GM18505 (cell line): ENCODE results near the gene GFPT2.
A peak's percentile ranks its signal among the peaks of the same experiment; 100 is the strongest.

Experiments
- ATAC-seq: cut with Tn5 transposase; IDR thresholded peaks from one replicate; pipeline ENCODE4 v1.9.1; 2021; ENCODE audit not compliant: unreplicated experiment
- POLR2A ChIP-seq: IDR thresholded peaks from 4 replicates; pipeline ENCODE4 v1.6.1; 2011; ENCODE audit warnings: borderline replicate concordance; ENCODE audit not compliant: insufficient read depth, insufficient read length; ENCODE audit errors: extremely low read depth

Gene GFPT2

DNA sequence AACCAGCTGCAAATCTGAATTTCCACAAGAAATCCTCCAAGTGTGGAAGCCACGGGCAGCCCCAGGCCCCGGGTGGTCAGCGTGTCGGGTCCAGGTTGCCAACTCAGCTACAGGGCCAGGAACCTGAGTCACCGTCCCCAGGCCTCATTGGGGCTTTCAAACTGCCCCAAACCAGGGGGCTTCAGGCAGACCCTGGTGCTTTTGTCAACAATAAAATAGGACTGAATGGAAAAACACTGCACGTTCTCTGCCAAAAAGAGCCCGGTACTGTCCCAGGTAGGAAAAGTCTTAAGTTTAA lies 24.0 kb downstream of the GFPT2 start:
- no peak for TF ChIP-seq POLR2A
- ATAC-seq = no peak

- ATAC-seq = no peak
- TF ChIP-seq POLR2A = no peak
Measured at GRCh38 chr5:180328296-180329137, 24.6 kb downstream of the GFPT2 start.

- no peak for ATAC-seq
- TF ChIP-seq POLR2A = no peak
Measured at GRCh38 chr5:180326989-180327565, 26.1 kb downstream of the GFPT2 start.

DNA sequence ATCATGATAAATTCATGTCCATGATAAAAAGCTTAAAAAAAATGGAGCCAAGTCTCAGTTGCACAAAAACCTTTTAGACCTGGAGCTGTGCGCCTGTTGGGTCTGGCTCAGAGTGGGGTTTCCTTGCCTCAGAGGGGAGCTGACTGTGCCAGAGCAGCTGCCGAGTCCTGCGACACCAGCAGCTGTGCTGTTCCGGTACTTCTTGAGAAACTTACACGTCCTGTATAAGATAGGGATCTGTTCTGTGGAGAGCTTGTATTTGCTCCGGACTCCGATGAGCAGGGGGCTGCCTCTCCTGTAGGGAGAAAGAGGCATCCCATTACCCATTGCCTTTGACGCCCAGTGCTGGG lies 28.6 kb downstream of the GFPT2 start:
- no peak for TF ChIP-seq POLR2A

DNA sequence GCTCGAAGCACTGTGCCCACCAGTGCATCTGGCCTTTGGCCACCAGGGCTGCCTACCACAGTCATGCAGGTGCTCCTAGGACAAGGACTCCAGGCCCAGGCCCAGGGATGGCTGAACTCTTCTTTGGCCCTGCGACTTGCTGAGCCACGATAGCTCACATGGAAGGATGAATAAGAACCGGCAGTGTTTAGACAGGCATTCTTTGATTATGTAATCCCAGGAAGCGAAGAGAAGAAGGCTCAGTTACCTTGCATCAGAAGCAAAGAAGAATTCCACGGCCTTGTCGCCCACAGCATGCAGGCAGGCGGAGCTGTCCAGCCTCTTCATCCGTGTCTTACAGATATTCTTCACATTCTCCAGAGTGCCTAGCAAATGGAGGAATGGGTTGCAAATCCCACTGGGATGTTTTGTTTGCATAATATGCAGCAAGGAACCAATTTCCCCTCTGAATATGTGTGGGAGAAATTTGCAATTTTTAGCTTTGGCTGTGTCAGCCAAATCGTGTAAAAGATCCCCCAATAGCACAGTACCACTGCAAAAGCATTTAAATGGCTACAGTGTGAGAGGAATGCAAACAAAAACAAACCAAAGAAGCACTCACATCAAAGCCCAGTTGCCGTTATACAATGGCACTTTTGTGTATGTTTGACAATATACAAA lies 29.1 kb downstream of the GFPT2 start:
- no peak for ATAC-seq
- TF ChIP-seq POLR2A = no peak

More for the DNA sequence above, 28.6 kb downstream of the GFPT2 start:
- ATAC-seq = no peak

- TF ChIP-seq POLR2A = no peak
- no peak for ATAC-seq
Measured at GRCh38 chr5:180323160-180323559, 30.0 kb downstream of the GFPT2 start.

DNA sequence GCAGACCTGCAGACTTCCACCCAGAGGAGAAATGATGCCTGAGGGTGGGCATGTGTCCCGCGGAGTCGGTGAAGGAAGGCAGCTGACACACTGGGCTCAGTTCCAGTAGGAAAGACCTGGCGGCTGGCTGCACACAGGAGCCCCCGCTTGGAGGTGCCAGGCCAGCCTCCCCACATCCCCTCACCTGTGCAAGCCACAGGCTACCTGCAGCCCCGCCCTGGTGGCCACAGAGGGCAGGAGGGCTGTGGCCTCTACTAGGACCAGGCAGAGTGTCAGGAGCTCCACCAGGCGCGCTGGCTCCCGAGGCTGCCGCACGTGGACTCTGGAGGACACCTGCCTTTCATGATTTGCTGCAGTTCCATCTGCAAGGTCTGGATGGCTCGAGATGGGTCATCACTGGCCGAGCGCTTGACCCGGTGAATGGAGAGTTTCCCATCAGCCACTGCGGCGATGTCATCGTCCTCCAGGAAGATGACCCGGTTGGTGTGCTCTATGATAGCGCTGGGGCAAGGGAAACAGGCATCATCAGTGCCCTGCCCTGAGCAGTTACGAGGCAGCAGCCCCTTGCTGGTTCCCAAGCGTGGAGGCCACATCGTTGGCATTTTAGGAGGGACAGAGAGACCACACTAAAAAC lies 34.6 kb downstream of the GFPT2 start:
- TF ChIP-seq POLR2A = no peak
- no peak for ATAC-seq

DNA sequence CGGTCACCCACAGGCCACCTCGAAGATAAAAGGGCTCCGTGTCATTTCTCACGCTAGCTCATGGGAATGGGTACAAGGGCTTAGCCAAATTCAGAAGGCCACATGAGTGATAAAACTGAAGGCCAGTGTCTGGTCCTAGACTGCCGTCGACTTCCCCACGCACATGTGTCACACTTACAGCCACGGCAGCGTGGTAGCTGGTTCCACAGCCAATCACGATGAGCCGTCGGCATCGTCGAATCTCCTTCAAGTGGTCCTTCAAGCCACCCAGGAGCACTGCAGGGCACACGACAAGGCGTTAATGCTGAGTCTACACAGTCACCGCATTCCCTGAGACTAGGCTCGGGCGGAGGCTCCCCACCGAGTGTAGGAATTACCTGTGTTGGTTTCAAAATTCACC lies 36.5 kb downstream of the GFPT2 start:
- no peak for TF ChIP-seq POLR2A
- no peak for ATAC-seq

DNA sequence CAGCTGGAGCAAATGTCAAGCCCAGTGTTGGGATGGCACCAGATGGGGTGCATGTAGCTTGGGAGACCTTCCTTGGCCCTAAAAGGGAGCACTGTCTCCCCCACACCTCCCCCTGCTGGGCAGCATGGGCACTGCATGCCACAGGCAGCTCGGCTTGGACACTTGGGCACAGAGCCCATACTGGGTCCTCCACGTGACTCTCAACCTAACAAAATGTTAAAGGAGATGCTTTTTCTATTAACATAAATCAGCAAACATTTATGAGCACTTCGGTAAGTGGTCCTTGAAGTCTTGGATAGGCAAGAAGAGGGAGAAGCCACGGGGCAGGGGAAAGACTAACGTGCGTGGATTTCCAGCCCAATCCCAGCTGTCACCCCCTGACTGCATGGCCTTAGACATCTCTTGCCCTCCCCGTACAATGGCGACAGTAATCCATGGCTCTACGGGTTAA lies 37.3 kb downstream of the GFPT2 start:
- no peak for TF ChIP-seq POLR2A
- no peak for ATAC-seq

DNA sequence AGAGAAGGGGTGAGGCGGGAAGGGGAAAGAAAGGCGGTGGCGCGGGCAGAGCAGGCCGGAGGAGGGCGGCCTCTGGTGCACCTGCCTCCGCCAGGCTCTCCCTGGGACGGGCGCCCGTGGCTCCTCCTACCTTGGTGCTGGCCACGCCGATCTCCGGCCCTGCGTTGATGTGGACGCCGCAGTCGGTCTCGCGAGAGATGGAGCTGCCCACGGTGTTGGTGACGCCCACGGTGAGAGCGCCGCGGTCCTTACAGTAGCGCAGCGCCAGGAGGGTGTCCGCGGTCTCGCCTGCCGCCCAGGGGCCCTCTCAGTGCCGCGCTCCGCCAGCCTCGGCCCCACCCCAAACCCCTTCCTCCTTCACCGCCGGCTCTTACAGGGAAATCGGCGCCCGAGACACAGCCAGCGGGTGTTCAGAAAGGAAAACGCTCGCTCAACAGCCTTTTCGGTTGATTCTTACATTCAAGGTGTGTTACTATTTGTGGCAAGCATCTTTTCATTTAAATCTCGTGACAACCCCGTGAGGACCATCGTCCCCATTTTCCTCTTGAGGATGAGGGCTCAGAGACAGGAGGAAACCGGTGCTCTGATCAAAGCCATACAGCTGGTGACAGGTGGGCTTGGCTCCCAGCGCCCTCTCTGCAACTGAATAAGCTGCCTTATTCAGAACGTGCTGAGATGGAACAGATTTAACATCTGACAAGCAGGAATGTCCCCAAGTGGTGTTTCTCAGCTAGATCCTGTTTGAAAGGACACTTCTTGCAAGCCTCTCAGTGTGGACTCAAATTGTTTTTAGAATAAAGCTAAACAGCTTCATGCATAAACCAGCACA lies 39.2 kb downstream of the GFPT2 start:
- TF ChIP-seq POLR2A = peak; percentile 55
- peak; percentile 91 for ATAC-seq

DNA sequence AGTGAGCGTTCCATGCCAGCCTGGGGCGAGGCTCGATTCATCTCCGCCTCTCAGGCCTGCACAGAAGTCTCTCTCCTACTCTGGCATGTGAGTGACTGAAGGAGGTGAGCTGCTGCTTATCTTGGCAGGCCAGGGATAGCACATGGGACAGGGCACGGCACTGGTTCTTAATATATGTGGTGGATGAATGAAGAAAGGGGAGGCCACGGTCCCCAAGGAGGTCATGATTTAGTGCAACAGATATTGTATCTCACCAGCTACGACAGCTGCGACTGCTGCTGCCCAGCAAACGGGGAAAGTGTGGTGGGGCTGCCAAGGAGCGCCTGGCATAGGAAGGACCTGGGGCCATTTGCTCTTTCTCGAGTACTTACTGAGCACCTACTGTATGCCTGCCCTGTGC lies 41.9 kb downstream of the GFPT2 start:
- no peak for TF ChIP-seq POLR2A
- no peak for ATAC-seq

DNA sequence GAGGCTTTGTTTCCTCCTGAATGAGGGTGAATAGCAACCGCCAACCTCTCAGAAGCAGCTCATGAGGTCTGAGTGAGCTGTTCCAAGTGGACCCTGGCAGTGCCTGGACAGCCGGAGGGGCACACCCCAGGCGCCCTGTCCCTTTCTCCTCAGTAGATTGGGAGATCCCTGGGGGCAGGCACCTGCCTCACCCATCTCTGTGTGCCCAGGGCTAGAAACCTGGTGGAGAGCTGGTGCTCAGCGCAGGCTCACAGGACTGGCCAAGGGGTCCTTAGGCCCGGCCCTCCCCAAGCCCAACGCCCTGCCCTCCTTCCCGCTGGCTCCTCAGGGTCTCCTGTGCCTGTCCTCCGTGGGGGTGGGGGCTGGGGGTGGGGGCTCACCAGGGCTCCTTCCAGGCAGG lies 46.3 kb downstream of the GFPT2 start:
- no peak for TF ChIP-seq POLR2A
- no peak for ATAC-seq

DNA sequence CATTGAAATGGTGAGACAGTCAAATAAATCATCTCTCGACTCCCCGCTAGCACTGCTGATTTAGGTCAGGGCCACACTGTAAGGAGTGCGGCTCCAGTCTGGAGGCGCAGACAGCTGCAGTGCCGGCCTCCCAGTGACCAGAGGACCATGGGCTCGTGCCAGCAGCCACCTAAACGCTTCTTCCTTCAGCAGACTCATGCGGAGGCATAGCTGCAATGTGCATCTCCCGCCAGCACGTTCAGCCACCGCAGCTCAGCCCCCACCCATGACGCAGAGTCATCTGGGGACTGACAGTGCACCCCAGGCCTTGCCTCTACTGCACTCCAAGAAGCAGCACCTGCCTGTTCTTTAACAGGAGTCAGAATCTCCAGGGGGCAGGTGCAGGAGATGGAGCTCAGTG lies 47.7 kb downstream of the GFPT2 start:
- TF ChIP-seq POLR2A = no peak
- no peak for ATAC-seq
